Measurements from ENCODE around the gene NUDT4.

Gene NUDT4

DNA sequence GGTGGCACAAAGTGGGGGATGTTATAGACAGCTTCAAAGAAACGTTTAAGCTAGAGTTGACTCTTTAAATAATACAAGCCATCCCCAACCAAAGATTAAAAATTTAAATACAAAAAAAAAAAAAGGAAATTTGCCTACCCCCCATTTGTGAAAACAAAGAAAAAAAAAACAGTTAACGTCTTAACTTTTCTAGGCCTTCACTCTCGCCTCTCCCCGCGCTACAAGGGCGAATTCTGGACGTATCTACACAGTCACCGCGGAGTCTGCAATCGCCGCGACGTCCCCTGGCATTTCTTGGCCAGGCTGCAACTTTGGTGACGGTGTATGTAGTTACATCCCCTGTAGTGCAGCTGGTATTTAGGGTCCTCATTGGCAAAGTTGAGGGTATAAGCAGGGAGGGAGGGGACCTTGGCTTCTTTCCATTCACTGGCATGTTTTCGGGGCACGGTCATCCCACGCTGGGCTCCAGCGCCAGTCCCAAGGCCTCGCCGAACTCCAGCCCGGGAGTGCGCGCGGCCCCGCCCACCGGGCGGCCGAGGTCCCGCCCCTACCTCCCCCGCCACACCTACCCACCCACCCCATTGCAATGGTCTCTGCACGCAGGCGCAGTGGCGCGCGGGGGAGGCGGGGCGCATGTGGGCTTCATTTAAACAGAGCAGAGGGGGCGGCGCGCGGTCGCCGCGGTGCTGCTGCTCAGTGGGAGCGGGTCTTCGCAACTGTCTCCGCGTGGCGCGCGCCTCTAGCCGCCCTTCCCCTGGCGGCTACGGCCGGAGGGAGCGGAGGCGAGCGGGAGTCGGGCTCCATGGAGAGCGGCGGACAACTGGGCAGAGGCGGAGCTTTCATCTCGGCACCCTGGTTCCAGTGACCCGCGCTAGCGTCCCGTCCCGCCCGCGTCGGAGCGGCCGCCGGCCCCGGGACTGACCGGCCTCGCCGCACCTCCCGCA lies at the start of gene NUDT4:
Gene NUDT4, plus strand, starts transcription at position 674 of the 944 bp plus-strand sequence. CDS start 398 bp downstream, outside the sequence.
- Histone ChIP-seq H3K27me3 (ENCODE audit: insufficient read depth, low read length) (no peaks in the 10 kb centered on the region), H3K27ac (ENCODE audit: low read length) (no peak within 1 kb of the TSS), H3K36me3 (ENCODE audit: insufficient read depth, low read depth, low read length) (no peaks in the 10 kb centered on the region), H3K4me3 (ENCODE audit: low read length) (peak within 1 kb of the TSS; percentile 99), H3K4me1 (ENCODE audit: insufficient read depth, low read length) (peaks cover 32% of the 10 kb centered on the region), H3K9ac (ENCODE audit: low read depth, low read length) (peak within 1 kb of the TSS; percentile 97), H3K9me3 (ENCODE audit: insufficient read depth, low read depth, low read length) (no peaks in the 10 kb centered on the region)

DNA sequence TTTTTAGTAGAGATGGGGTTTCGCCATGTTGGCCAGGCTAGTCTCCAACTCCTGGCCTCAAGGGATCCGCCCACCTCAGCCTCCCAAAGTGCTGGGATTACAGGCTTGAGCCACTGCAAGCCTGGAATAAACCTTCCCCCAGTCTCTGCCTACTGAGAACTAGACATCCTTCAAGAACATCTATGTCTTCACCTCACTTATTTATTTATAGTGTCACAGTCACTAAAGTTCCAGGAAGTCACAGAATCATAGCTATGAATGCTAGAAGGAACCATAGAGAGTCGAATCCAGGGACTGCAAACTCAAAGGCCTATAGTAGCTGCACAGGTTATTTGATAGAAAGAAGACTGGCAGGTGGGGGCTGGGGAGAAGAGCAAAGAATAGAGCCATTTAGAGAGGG lies 44.7 kb upstream of the NUDT4 start:
- no peak overlapping the region for H3K9ac ChIP-seq (ENCODE audit: low read depth, low read length)
- no peak overlapping the region for H3K27ac ChIP-seq (ENCODE audit: low read length)
- no peaks in the 10 kb centered on the region for H3K4me1 ChIP-seq (ENCODE audit: insufficient read depth, low read length)
- no peaks in the 10 kb centered on the region for H3K9me3 ChIP-seq (ENCODE audit: insufficient read depth, low read depth, low read length)
- H3K4me3 ChIP-seq (ENCODE audit: low read length): no peak overlapping the region
- H3K27me3 ChIP-seq (ENCODE audit: insufficient read depth, low read length): no peaks in the 10 kb centered on the region
- no peaks in the 10 kb centered on the region for H3K36me3 ChIP-seq (ENCODE audit: insufficient read depth, low read depth, low read length)

DNA sequence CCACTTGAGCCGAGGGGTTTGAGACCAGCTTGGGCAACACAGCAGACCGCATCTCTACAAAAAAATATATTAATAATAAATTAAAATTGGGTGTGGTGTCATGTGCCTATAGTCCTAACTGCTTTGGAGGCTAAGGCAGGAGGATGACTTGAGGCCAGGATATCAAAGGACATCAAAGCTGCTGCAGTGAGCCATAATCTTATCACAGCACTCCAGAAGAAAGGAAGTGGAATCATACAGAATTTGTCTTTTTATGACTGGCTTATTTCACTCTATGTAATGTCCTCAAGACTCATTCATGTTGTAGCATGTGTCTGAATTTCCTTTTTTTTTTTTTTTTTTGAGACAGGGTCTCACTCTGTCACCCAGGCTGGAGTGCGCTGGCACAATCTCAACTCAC lies 43.9 kb upstream of the NUDT4 start:
- no peaks in the 10 kb centered on the region for H3K4me1 ChIP-seq (ENCODE audit: insufficient read depth, low read length)

DNA sequence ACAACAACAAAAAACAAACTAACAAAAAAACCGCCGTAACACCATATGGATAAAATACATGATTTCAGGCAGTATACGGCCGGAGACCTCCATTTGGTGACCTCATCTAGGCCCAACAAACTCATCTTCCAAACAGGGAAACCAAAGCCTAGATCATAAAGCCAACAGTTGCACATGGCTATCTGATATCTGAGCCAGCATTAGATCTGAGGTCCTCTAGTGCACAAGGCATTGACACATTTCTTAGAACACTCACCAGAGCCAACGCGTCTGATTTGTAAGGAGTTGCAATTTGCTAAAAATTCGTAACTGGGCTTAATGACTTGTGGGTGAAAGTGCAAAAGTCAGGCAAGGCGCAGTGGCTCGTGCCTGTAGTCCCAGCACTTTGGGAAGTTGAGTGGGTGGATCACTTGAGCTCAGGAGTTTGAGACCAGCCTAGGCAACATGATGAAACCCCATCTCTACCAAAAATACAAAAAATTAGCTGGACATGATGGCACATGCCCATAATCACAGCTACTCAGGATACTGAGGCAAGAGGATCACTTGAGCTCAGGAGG lies 42.0 kb upstream of the NUDT4 start:
- H3K27me3 ChIP-seq (ENCODE audit: insufficient read depth, low read length): no peaks in the 10 kb centered on the region
- no peaks in the 10 kb centered on the region for H3K4me1 ChIP-seq (ENCODE audit: insufficient read depth, low read length)
- H3K4me3 ChIP-seq (ENCODE audit: low read length): no peak overlapping the region
- no peak overlapping the region for H3K9ac ChIP-seq (ENCODE audit: low read depth, low read length)
- no peaks in the 10 kb centered on the region for H3K36me3 ChIP-seq (ENCODE audit: insufficient read depth, low read depth, low read length)
- H3K9me3 ChIP-seq (ENCODE audit: insufficient read depth, low read depth, low read length): no peaks in the 10 kb centered on the region
- H3K27ac ChIP-seq (ENCODE audit: low read length): no peak overlapping the region

More for the DNA sequence above, 43.9 kb upstream of the NUDT4 start:
- Histone ChIP-seq H3K36me3 (ENCODE audit: insufficient read depth, low read depth, low read length) (no peaks in the 10 kb centered on the region), H3K4me3 (ENCODE audit: low read length) (no peak overlapping the region), H3K27ac (ENCODE audit: low read length) (no peak overlapping the region), H3K9ac (ENCODE audit: low read depth, low read length) (no peak overlapping the region), H3K9me3 (ENCODE audit: insufficient read depth, low read depth, low read length) (no peaks in the 10 kb centered on the region), H3K27me3 (ENCODE audit: insufficient read depth, low read length) (no peaks in the 10 kb centered on the region)

DNA sequence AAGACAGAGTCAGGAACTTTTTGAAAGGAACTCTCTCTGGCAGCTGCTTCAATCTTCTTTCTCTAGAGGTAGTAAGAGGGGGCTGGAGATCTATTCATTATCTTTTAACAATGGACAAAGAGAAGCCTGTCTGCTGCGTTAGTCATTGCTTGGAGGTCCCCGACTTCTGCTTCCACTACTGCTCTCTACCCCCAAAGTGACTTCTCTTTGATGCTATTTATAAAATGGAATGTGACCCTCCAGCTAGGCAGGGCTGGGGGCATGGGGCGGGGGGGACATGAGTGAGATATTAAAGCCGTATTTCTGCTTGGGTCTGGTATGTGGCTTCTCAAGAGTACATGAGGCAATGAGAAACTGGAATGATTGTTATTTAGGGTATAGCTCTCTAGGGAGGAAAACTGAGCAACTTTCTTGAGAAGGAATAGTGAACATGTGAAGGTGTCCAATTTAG lies 41.4 kb upstream of the NUDT4 start:
- Histone ChIP-seq H3K9me3 (ENCODE audit: insufficient read depth, low read depth, low read length) (no peaks in the 10 kb centered on the region), H3K4me3 (ENCODE audit: low read length) (no peak overlapping the region), H3K4me1 (ENCODE audit: insufficient read depth, low read length) (no peaks in the 10 kb centered on the region), H3K27me3 (ENCODE audit: insufficient read depth, low read length) (no peaks in the 10 kb centered on the region), H3K36me3 (ENCODE audit: insufficient read depth, low read depth, low read length) (no peaks in the 10 kb centered on the region), H3K9ac (ENCODE audit: low read depth, low read length) (no peak overlapping the region), H3K27ac (ENCODE audit: low read length) (no peak overlapping the region)

DNA sequence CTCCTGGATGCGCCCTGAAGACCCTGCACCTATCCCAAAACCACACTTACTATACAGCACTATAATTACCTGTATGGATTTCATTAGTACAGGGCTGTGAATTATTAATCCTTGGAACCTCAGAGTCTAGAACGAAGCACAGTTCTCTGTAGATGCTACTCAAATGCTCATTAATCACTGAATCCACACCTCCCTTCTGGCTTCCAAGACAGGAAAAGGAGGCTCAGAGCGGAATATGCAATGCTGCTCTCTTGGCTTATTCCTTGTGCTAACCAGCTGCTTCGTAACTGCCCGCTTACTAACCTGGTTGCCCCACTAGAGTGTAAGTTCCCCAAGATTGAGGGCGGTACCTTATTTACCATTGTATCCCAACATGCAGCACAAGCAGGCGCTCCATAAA lies 39.1 kb upstream of the NUDT4 start:
- no peaks in the 10 kb centered on the region for H3K27me3 ChIP-seq (ENCODE audit: insufficient read depth, low read length)
- no peaks in the 10 kb centered on the region for H3K4me1 ChIP-seq (ENCODE audit: insufficient read depth, low read length)
- H3K4me3 ChIP-seq (ENCODE audit: low read length): no peak overlapping the region
- no peaks in the 10 kb centered on the region for H3K36me3 ChIP-seq (ENCODE audit: insufficient read depth, low read depth, low read length)
- H3K9me3 ChIP-seq (ENCODE audit: insufficient read depth, low read depth, low read length): no peaks in the 10 kb centered on the region
- no peak overlapping the region for H3K27ac ChIP-seq (ENCODE audit: low read length)
- no peak overlapping the region for H3K9ac ChIP-seq (ENCODE audit: low read depth, low read length)

DNA sequence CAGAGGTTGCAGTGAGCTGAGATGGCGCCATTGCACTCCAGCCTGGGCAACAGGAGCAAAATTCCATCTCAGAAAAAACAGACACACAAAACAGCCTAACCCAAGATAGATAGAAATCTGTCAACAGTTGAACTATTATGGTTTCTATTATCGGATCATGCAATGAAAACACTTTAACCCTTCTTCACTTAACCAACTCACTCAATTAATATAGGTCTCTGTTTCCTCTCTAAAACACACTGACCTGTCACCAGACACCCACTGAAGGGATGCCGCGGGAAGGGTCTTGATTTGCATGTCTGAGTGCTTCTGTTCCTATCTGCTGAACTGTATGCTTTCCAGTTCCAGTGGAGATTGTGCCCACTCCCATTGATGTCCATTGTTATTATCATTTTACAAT lies 38.0 kb upstream of the NUDT4 start:
- Histone ChIP-seq H3K4me3 (ENCODE audit: low read length) (no peak overlapping the region), H3K9me3 (ENCODE audit: insufficient read depth, low read depth, low read length) (no peaks in the 10 kb centered on the region), H3K27ac (ENCODE audit: low read length) (no peak overlapping the region), H3K9ac (ENCODE audit: low read depth, low read length) (no peak overlapping the region), H3K4me1 (ENCODE audit: insufficient read depth, low read length) (no peaks in the 10 kb centered on the region), H3K27me3 (ENCODE audit: insufficient read depth, low read length) (no peaks in the 10 kb centered on the region), H3K36me3 (ENCODE audit: insufficient read depth, low read depth, low read length) (no peaks in the 10 kb centered on the region)

DNA sequence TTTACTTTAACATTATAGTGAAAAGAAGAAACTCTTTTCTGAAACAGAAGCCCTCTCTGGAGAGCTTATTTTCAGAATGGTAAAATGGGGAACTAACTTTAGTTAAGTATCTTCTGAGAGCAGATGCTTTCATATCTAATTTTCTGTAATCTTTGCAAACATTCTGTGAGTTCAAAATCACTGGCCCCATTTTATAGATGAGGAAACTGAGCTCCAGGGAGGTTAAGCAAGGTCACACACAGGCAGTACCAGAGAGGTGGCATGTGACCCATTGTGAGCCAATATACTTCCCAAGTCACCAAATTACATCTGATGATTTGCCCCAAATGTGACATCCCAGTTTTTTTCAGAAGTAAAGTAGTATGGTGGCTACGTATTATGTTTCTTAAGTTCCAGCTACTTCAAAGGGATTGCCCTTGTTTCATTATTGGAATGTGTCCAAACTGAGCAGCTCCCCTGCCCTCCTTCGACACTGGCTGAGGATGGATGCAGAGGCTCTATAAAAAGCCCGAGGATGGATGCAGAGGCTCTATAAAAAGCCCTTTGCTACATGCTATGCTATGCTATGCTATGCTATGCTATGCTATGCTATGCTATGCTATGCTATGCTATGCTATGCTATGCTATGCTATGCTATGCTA lies 36.2 kb upstream of the NUDT4 start:
- H3K27me3 ChIP-seq (ENCODE audit: insufficient read depth, low read length): no peaks in the 10 kb centered on the region
- no peaks in the 10 kb centered on the region for H3K9me3 ChIP-seq (ENCODE audit: insufficient read depth, low read depth, low read length)
- H3K27ac ChIP-seq (ENCODE audit: low read length): no peak overlapping the region
- no peak overlapping the region for H3K4me3 ChIP-seq (ENCODE audit: low read length)
- no peaks in the 10 kb centered on the region for H3K4me1 ChIP-seq (ENCODE audit: insufficient read depth, low read length)
- no peak overlapping the region for H3K9ac ChIP-seq (ENCODE audit: low read depth, low read length)
- H3K36me3 ChIP-seq (ENCODE audit: insufficient read depth, low read depth, low read length): no peaks in the 10 kb centered on the region

DNA sequence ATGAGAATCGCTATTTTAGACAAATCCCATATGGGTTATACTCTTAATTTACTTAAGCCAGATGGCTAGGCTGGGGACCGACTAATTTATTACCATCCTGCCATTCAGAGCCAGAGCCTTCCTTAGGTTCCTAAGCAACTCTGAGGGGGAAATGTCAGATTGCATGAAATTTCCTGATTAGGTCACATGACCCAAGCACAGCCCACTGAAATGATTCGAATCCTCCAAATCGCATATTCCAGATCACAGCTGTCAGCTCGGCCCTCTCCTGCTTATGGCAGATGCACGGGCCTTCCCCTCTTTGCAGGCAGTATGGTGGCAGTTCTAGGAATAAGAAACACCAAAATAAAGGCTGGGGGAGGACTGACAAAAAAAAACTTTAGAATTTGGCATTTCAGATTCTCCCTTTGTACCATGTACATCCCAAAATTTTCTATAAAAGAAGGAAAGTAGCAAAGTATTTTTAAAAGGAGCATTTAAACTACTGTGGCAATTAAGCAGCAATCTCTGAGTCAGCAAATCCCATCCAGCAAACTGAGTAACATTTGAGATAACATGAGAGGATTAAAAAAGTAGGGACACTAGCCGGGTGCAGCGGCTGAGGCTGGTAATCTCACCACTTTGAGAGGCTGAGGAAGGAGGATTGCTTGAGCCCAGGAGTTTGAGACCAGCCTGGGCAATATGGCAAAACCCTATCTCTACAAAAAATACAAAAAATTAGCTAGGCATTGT lies 30.5 kb upstream of the NUDT4 start:
- H3K27ac ChIP-seq (ENCODE audit: low read length): no peak overlapping the region
- H3K4me3 ChIP-seq (ENCODE audit: low read length): no peak overlapping the region
- H3K27me3 ChIP-seq (ENCODE audit: insufficient read depth, low read length): no peaks in the 10 kb centered on the region
- no peaks in the 10 kb centered on the region for H3K36me3 ChIP-seq (ENCODE audit: insufficient read depth, low read depth, low read length)
- no peak overlapping the region for H3K9ac ChIP-seq (ENCODE audit: low read depth, low read length)
- H3K9me3 ChIP-seq (ENCODE audit: insufficient read depth, low read depth, low read length): no peaks in the 10 kb centered on the region
- H3K4me1 ChIP-seq (ENCODE audit: insufficient read depth, low read length): no peaks in the 10 kb centered on the region

DNA sequence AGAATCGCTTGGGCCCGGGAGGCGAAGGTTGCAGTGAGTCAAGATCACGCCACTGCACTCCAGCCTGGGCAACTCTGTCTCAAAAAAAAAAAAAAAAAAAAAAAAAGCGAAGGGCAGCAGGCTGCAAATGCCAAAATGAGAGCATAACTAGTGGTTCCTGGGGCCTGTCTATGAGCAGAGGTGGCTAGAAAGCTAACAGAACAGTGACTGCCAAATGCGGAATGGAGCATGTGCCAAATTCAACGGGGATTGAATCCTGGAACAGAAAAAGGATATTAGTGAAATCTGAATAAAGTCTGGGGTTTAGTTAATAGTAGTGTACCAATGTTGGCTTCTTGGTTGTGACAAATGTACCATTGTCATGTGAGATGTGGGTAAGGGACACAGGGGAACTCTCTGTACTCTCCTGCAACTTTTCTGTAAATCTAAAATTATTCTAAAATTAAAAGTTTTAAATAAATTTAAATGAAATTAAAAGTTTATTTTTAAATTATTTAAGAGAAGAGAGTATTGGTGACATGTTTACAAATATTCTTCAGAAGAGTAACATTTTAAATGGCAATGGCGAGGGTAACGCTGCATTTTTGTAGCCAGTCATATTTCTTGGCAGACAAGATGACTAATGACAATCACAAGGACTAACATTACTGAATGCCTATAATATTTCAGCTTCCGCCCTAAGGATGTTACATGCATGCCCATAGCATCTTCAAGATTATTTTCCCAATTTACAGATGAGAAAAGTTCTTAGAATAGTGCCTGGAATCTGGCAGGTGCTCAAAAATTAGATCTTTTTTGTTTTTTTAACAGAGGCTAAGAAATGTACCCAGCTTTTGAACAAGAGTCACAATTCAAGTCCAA lies 28.9 kb upstream of the NUDT4 start:
- H3K27ac ChIP-seq (ENCODE audit: low read length): no peak overlapping the region
- no peaks in the 10 kb centered on the region for H3K36me3 ChIP-seq (ENCODE audit: insufficient read depth, low read depth, low read length)
- no peaks in the 10 kb centered on the region for H3K4me1 ChIP-seq (ENCODE audit: insufficient read depth, low read length)
- no peak overlapping the region for H3K4me3 ChIP-seq (ENCODE audit: low read length)
- no peaks in the 10 kb centered on the region for H3K9me3 ChIP-seq (ENCODE audit: insufficient read depth, low read depth, low read length)
- H3K9ac ChIP-seq (ENCODE audit: low read depth, low read length): no peak overlapping the region
- H3K27me3 ChIP-seq (ENCODE audit: insufficient read depth, low read length): no peaks in the 10 kb centered on the region

DNA sequence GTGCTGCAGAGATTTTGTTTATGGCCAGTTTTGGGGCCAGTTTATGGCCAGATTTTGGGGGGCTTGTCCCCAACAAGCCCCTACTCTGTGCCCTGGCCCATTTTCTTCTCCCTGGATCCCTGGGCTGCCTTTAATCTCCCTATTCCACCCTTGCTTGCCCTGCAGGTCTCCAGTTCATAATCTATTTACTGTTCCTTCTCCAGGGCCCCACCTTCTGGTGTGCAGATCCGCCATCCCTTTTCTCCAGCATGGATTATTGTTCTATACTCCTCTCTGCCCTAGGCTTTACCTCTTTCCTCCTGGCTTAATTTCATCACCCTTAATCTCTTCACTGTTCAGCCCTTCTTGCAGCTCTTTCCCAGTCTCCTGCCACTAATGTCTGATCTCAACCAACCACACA lies 26.0 kb upstream of the NUDT4 start:
- no peak overlapping the region for H3K4me3 ChIP-seq (ENCODE audit: low read length)
- H3K9ac ChIP-seq (ENCODE audit: low read depth, low read length): no peak overlapping the region
- H3K4me1 ChIP-seq (ENCODE audit: insufficient read depth, low read length): no peaks in the 10 kb centered on the region
- no peaks in the 10 kb centered on the region for H3K36me3 ChIP-seq (ENCODE audit: insufficient read depth, low read depth, low read length)
- no peak overlapping the region for H3K27ac ChIP-seq (ENCODE audit: low read length)
- no peaks in the 10 kb centered on the region for H3K9me3 ChIP-seq (ENCODE audit: insufficient read depth, low read depth, low read length)
- no peaks in the 10 kb centered on the region for H3K27me3 ChIP-seq (ENCODE audit: insufficient read depth, low read length)

All from iPS-20b (cell line).